ENCODE data around the gene CAND2.

GRCh38 chr3:12773710-12774086 is 22.8 kb upstream of the CAND2 start:
- TF ChIP-seq POLR2A (IDR thresholded peaks at IDR 0.05; ENCODE audit: low read depth, low read length) (no peak), POLR2AphosphoS5 (IDR thresholded peaks at IDR 0.05; ENCODE audit: low read depth, low read length) (no peak)

Measured in GM12892 (cell line).